Loucy (cell line): ENCODE results near the gene IRF2BP2.

Experiments used
- CTCF ChIP-seq: fragments of 200-600 bp; sonication (generic); conservative IDR thresholded peaks from 2 replicates; pipeline ENCODE4 v1.5.1; 2014; ENCODE audit warnings: mild to moderate bottlenecking, antibody characterized with exemption, low read length
- EZH2phosphoT487 ChIP-seq: fragments of 200-600 bp; IDR thresholded peaks from 2 replicates; pipeline ENCODE4 v1.6.1; 2018; ENCODE audit warnings: antibody characterized with exemption, mild to moderate bottlenecking, moderate library complexity, borderline replicate concordance

GRCh38 chr1:234589064-234589800 lies 20.7 kb downstream of the IRF2BP2 start:
- TF ChIP-seq CTCF = no peak
- TF ChIP-seq EZH2phosphoT487 = no peak
